ENCODE measurements around the gene FRMD4A. TPM values are rescaled to one million over a fixed set of nuclear protein-coding genes. Genes with fewer than 3 reads are reported as not detected.

The FRMD4A gene
- total RNA-seq, 2 donors from 2014 or later, result 55.9 to 81.0 TPM

DNA sequence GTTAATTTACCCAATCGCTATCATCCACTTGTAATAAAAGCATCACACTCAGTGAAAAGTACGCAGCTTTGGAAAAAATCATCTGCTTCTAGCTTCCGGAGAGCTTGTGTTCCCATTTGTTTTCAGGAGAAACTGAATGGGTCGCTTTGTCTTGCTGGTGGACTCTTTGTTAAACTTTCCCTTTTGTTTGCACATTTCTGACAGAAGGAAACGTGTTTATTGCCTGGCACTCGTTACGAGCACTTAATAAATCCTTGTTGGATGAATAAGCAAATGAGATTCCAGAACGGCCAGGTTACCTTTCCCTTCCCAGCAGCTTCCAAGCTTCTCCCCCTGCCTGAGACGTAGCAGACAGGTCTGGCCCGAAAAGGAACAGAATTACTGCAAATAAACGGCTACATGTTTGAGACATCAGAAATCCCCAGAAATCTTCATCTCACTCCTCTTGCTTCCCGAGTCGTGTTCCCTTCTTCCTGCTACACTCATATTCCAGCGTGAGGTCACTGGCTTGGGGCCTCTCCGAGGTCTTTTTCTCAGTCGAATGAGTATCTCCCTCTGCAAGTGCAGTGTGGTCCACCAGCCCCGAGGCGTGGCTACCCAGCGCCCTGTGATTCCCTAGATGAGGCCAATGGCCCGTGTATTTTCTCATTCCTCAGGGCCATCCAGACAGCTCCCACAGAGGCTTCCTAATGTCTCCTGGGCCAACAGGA lies 167.2 kb downstream of the FRMD4A start:
- Histone ChIP-seq H3K9me3 (no peaks in the 10 kb centered on the region), H3K4me3 (no peak overlapping the region), H3K27ac (no peak overlapping the region), H3K27me3 (replicated peaks; ENCODE audit: insufficient read depth) (no peaks in the 10 kb centered on the region), H3K36me3 (no peaks in the 10 kb centered on the region), H3K4me1 (ENCODE audit: control insufficient read depth in 1 of 2, low read depth in 2 of 2) (no peaks in the 10 kb centered on the region)
- DNase-seq (ENCODE audit: low spot score) (no peak), ATAC-seq (ENCODE audit: insufficient number of reproducible peaks, low FRiP score, low read depth) (no peak)
- no peak for TF ChIP-seq CTCF (IDR thresholded peaks at IDR 0.05)

DNA sequence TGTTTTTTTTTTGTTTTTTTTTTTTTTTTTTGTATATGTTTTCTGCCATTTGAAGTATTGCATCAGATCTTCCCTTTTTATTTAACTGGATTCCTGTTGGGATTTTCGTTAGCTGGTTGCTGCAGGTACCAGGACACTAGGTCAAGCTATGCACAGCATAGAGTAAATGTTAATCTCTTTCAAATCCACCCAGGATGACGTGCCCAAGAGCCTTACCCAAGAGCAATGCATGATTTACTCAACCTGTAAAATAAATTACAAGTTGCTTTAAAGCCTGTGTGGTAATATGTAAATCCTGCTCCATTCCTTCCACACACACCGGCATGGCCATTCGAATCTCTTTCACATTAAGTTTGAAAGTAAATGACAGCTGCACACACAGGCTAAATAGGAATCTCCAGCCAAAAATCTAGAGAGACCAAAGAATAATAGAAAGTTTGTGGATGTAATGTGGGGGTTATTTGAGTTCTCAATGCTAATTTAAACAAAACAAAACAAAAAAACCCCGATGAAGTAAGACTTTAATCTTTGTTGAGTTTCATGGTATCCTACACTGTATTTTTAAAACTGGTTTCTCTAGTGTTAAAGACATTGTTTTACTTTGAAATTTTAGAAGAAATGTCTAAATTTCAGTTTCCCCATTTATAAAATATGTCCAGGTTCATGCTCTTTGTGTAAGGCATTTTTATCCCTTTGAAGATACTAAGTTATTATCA lies 167.9 kb downstream of the FRMD4A start:
- ATAC-seq (ENCODE audit: insufficient number of reproducible peaks, low FRiP score, low read depth), result no peak
- H3K36me3 ChIP-seq, result no peaks in the 10 kb centered on the region
- no peak overlapping the region for H3K4me3 ChIP-seq
- no peaks in the 10 kb centered on the region for H3K27me3 ChIP-seq (replicated peaks; ENCODE audit: insufficient read depth)
- TF ChIP-seq CTCF (IDR thresholded peaks at IDR 0.05), result no peak
- no peak for DNase-seq (ENCODE audit: low spot score)
- no peaks in the 10 kb centered on the region for H3K4me1 ChIP-seq (ENCODE audit: control insufficient read depth in 1 of 2, low read depth in 2 of 2)
- no peaks in the 10 kb centered on the region for H3K9me3 ChIP-seq
- no peak overlapping the region for H3K27ac ChIP-seq

DNA sequence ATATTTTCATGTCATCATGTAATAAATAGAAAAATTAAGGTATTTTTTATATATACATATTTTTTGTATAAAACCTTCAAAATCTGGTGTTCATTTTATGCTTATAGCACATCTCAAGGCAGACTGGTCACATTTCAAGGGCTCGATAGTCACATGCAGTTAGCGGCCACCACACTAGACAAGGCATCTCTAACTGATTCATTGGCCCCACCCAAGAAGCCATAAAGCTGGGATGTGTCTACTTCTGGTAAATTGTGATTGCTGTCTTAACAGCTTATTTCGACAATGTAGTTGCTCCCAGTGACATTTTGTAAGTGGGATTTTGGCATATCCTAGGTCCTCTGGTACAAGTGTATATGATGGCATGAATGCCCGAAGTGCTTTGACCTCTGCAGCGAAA lies 168.7 kb downstream of the FRMD4A start:
- Histone ChIP-seq H3K4me3 (no peak overlapping the region), H3K4me1 (ENCODE audit: control insufficient read depth in 1 of 2, low read depth in 2 of 2) (no peaks in the 10 kb centered on the region), H3K36me3 (no peaks in the 10 kb centered on the region), H3K27ac (no peak overlapping the region), H3K27me3 (replicated peaks; ENCODE audit: insufficient read depth) (no peaks in the 10 kb centered on the region), H3K9me3 (no peaks in the 10 kb centered on the region)
- ATAC-seq (ENCODE audit: insufficient number of reproducible peaks, low FRiP score, low read depth) (no peak), DNase-seq (ENCODE audit: low spot score) (no peak)
- TF ChIP-seq CTCF (IDR thresholded peaks at IDR 0.05), result no peak

DNA sequence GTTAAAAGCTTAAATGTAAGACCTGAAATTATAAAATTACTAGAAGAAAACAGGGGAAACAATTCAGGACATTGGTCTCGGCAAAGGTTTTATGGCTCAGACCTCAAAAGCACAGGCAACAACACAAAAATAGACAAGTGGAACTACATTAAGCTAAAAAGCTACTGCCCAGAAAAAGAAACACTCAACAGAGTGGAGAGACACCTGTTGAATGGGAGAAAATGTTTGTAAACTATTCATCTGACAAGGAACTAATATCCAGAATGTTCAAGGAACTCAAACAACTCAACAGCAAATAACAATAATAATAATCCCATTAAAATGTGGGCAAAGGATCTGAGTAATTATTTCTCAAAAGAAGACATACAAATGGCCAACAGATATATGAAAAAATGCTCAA lies 170.4 kb downstream of the FRMD4A start:
- no peaks in the 10 kb centered on the region for H3K9me3 ChIP-seq
- H3K4me1 ChIP-seq (ENCODE audit: control insufficient read depth in 1 of 2, low read depth in 2 of 2), result no peaks in the 10 kb centered on the region
- no peak overlapping the region for H3K4me3 ChIP-seq
- no peaks in the 10 kb centered on the region for H3K36me3 ChIP-seq
- ATAC-seq (ENCODE audit: insufficient number of reproducible peaks, low FRiP score, low read depth) (no peak), DNase-seq (ENCODE audit: low spot score) (no peak)
- no peaks in the 10 kb centered on the region for H3K27me3 ChIP-seq (replicated peaks; ENCODE audit: insufficient read depth)
- no peak overlapping the region for H3K27ac ChIP-seq
- no peak for TF ChIP-seq CTCF (IDR thresholded peaks at IDR 0.05)

DNA sequence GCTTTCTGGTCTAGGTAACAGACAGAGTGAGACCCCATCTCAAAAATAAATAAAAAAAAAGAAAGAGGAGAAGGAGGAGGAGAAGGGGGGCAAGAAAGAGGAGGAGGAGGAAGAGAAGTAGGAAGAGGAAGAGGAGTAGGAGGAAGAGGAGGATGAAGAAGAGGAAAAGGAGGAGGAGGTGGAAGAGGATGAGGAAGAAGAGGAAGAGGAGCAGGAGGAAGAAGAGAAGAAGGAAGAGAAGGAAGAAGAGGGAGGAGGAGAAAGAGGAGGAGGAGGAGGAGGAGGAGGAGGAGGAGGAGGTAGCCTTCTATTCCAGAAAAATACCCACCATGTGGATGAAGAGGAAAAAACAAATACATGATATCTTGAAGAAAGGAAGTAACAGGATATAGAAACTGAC lies 172.1 kb downstream of the FRMD4A start:
- Histone ChIP-seq H3K36me3 (no peaks in the 10 kb centered on the region), H3K9me3 (no peaks in the 10 kb centered on the region), H3K27me3 (replicated peaks; ENCODE audit: insufficient read depth) (no peaks in the 10 kb centered on the region), H3K4me3 (no peak overlapping the region), H3K4me1 (ENCODE audit: control insufficient read depth in 1 of 2, low read depth in 2 of 2) (no peaks in the 10 kb centered on the region), H3K27ac (no peak overlapping the region)
- ATAC-seq (ENCODE audit: insufficient number of reproducible peaks, low FRiP score, low read depth), result no peak
- TF ChIP-seq CTCF (IDR thresholded peaks at IDR 0.05), result no peak
- no peak for DNase-seq (ENCODE audit: low spot score)
